Stimulated activated CD8-positive, alpha-beta memory T cell treated with anti-CD3 and anti-CD28 coated beads, Interleukin-4, amount 100 ng/mL, for 48 hours (primary cell): ENCODE results near the gene CEACAM16.
A peak's percentile ranks its signal among the peaks of the same experiment; 100 is the strongest.

Experiments used
- DNase-seq: peaks from one replicate; pipeline ENCODE4 v3.0.0-alpha.2; 2020

Gene CEACAM16

GRCh38 chr19:44726465-44726864, 27.5 kb downstream of the CEACAM16 start:
- DNase-seq = no peak

GRCh38 chr19:44728178-44728577, 29.2 kb downstream of the CEACAM16 start:
- DNase-seq = no peak

- no peak for DNase-seq
These were observed 30.6 kb downstream of the CEACAM16 start for GRCh38 chr19:44729516-44730033.

- DNase-seq = no peak
These were observed 32.1 kb downstream of the CEACAM16 start for GRCh38 chr19:44731081-44731480.

GRCh38 chr19:44731622-44732021, 32.7 kb downstream of the CEACAM16 start:
- no peak for DNase-seq

- no peak for DNase-seq
These were observed 33.5 kb downstream of the CEACAM16 start for GRCh38 chr19:44732235-44733014.

- no peak for DNase-seq
These were observed 35.4 kb downstream of the CEACAM16 start for GRCh38 chr19:44734357-44734756.

GRCh38 chr19:44735011-44735410, 36.1 kb downstream of the CEACAM16 start:
- DNase-seq = no peak

- no peak for DNase-seq
These were observed 38.5 kb downstream of the CEACAM16 start for GRCh38 chr19:44737238-44738071.

- DNase-seq = no peak
These were observed 39.2 kb downstream of the CEACAM16 start for GRCh38 chr19:44738136-44738535.

GRCh38 chr19:44738603-44739558, 39.9 kb downstream of the CEACAM16 start:
- DNase-seq = no peak

GRCh38 chr19:44740351-44740824, 41.4 kb downstream of the CEACAM16 start:
- no peak for DNase-seq

- no peak for DNase-seq
These were observed 42.3 kb downstream of the CEACAM16 start for GRCh38 chr19:44741258-44741731.

GRCh38 chr19:44741841-44742329, 42.9 kb downstream of the CEACAM16 start:
- peak; percentile 59 for DNase-seq

GRCh38 chr19:44742330-44743061, 43.5 kb downstream of the CEACAM16 start:
- no peak for DNase-seq

GRCh38 chr19:44744871-44745332, 46.0 kb downstream of the CEACAM16 start:
- DNase-seq = no peak

GRCh38 chr19:44745341-44745831, 46.4 kb downstream of the CEACAM16 start:
- no peak for DNase-seq

- no peak for DNase-seq
These were observed 47.1 kb downstream of the CEACAM16 start for GRCh38 chr19:44745887-44746600.

- DNase-seq = no peak
These were observed 47.6 kb downstream of the CEACAM16 start for GRCh38 chr19:44746616-44746945.

- DNase-seq = peak; percentile 97
These were observed 48.2 kb downstream of the CEACAM16 start for GRCh38 chr19:44746946-44747738.
